ENCODE results near the gene CREB5.
"Not testable (repeated sequence)": the region's sequence is repeated elsewhere in the genome, so short reads cannot be mapped to it uniquely, and the experiment has no call there.

CREB5 gene

GRCh38 chr7:28549998-28550397 lies 137.7 kb downstream of the CREB5 start:
- Histone ChIP-seq H3K4me1 (ENCODE audit: control insufficient read depth, insufficient read depth, low read length) (no peaks in the 10 kb centered on the region), H3K4me3 (ENCODE audit: low read depth, low read length) (no peak overlapping the region), H3K9ac (ENCODE audit: low read length) (no peak overlapping the region), H3K36me3 (ENCODE audit: control insufficient read depth, insufficient read depth, low read length) (no peaks in the 10 kb centered on the region), H3K27ac (ENCODE audit: low read depth, low read length) (no peak overlapping the region), H3K27me3 (ENCODE audit: control insufficient read depth, insufficient read depth, low read length) (no peaks in the 10 kb centered on the region), H3K9me3 (ENCODE audit: control insufficient read depth, insufficient read depth, low read depth, low read length) (peaks cover 11% of the 10 kb centered on the region)

GRCh38 chr7:28550580-28551186 lies 138.4 kb downstream of the CREB5 start:
- H3K4me3 ChIP-seq (ENCODE audit: low read depth, low read length): no peak overlapping the region
- no peaks in the 10 kb centered on the region for H3K36me3 ChIP-seq (ENCODE audit: control insufficient read depth, insufficient read depth, low read length)
- H3K4me1 ChIP-seq (ENCODE audit: control insufficient read depth, insufficient read depth, low read length): 0 out of 2 replicates have a peak, but pooled peaks cover 1% of the 10 kb centered on the region
- no peak overlapping the region for H3K27ac ChIP-seq (ENCODE audit: low read depth, low read length)
- H3K27me3 ChIP-seq (ENCODE audit: control insufficient read depth, insufficient read depth, low read length): no peaks in the 10 kb centered on the region
- H3K9ac ChIP-seq (ENCODE audit: low read length): no peak overlapping the region
- H3K9me3 ChIP-seq (ENCODE audit: control insufficient read depth, insufficient read depth, low read depth, low read length): peaks cover 11% of the 10 kb centered on the region

- H3K9ac ChIP-seq (ENCODE audit: low read length): no peak overlapping the region
- 0 out of 2 replicates have a peak, but pooled peaks cover 7% of the 10 kb centered on the region for H3K4me1 ChIP-seq (ENCODE audit: control insufficient read depth, insufficient read depth, low read length)
- no peaks in the 10 kb centered on the region for H3K36me3 ChIP-seq (ENCODE audit: control insufficient read depth, insufficient read depth, low read length)
- no peak overlapping the region for H3K27ac ChIP-seq (ENCODE audit: low read depth, low read length)
- peaks cover 7% of the 10 kb centered on the region for H3K9me3 ChIP-seq (ENCODE audit: control insufficient read depth, insufficient read depth, low read depth, low read length)
- H3K27me3 ChIP-seq (ENCODE audit: control insufficient read depth, insufficient read depth, low read length): no peaks in the 10 kb centered on the region
- no peak overlapping the region for H3K4me3 ChIP-seq (ENCODE audit: low read depth, low read length)
Measured at GRCh38 chr7:28551331-28551730, 139.0 kb downstream of the CREB5 start.

- not testable (repeated sequence) for H3K4me3 ChIP-seq (ENCODE audit: low read depth, low read length); H3K4me1 ChIP-seq (ENCODE audit: control insufficient read depth, insufficient read depth, low read length); H3K27ac ChIP-seq (ENCODE audit: low read depth, low read length); H3K27me3 ChIP-seq (ENCODE audit: control insufficient read depth, insufficient read depth, low read length); H3K9ac ChIP-seq (ENCODE audit: low read length); H3K36me3 ChIP-seq (ENCODE audit: control insufficient read depth, insufficient read depth, low read length); H3K9me3 ChIP-seq (ENCODE audit: control insufficient read depth, insufficient read depth, low read depth, low read length)
Measured at GRCh38 chr7:28551766-28552165, 139.4 kb downstream of the CREB5 start.

- Histone ChIP-seq H3K4me3 (ENCODE audit: low read depth, low read length) (no peak overlapping the region), H3K9me3 (ENCODE audit: control insufficient read depth, insufficient read depth, low read depth, low read length) (no peaks in the 10 kb centered on the region), H3K4me1 (ENCODE audit: control insufficient read depth, insufficient read depth, low read length) (peaks cover 14% of the 10 kb centered on the region), H3K27me3 (ENCODE audit: control insufficient read depth, insufficient read depth, low read length) (no peaks in the 10 kb centered on the region), H3K27ac (ENCODE audit: low read depth, low read length) (no peak overlapping the region), H3K36me3 (ENCODE audit: control insufficient read depth, insufficient read depth, low read length) (no peaks in the 10 kb centered on the region), H3K9ac (ENCODE audit: low read length) (no peak overlapping the region)
Measured at GRCh38 chr7:28554802-28555471, 142.6 kb downstream of the CREB5 start.

- no peaks in the 10 kb centered on the region for H3K27me3 ChIP-seq (ENCODE audit: control insufficient read depth, insufficient read depth, low read length)
- no peak overlapping the region for H3K4me3 ChIP-seq (ENCODE audit: low read depth, low read length)
- no peaks in the 10 kb centered on the region for H3K36me3 ChIP-seq (ENCODE audit: control insufficient read depth, insufficient read depth, low read length)
- no peaks in the 10 kb centered on the region for H3K9me3 ChIP-seq (ENCODE audit: control insufficient read depth, insufficient read depth, low read depth, low read length)
- no peak overlapping the region for H3K27ac ChIP-seq (ENCODE audit: low read depth, low read length)
- no peak overlapping the region for H3K9ac ChIP-seq (ENCODE audit: low read length)
- H3K4me1 ChIP-seq (ENCODE audit: control insufficient read depth, insufficient read depth, low read length): peaks cover 14% of the 10 kb centered on the region
Measured at GRCh38 chr7:28556025-28556424, 143.7 kb downstream of the CREB5 start.

- no peak overlapping the region for H3K4me3 ChIP-seq (ENCODE audit: low read depth, low read length)
- H3K4me1 ChIP-seq (ENCODE audit: control insufficient read depth, insufficient read depth, low read length): peaks cover 14% of the 10 kb centered on the region
- H3K27ac ChIP-seq (ENCODE audit: low read depth, low read length): no peak overlapping the region
- no peak overlapping the region for H3K9ac ChIP-seq (ENCODE audit: low read length)
- H3K9me3 ChIP-seq (ENCODE audit: control insufficient read depth, insufficient read depth, low read depth, low read length): no peaks in the 10 kb centered on the region
- H3K36me3 ChIP-seq (ENCODE audit: control insufficient read depth, insufficient read depth, low read length): no peaks in the 10 kb centered on the region
- H3K27me3 ChIP-seq (ENCODE audit: control insufficient read depth, insufficient read depth, low read length): no peaks in the 10 kb centered on the region
Measured at GRCh38 chr7:28556671-28557070, 144.4 kb downstream of the CREB5 start.

- H3K9ac ChIP-seq (ENCODE audit: low read length): no peak overlapping the region
- no peaks in the 10 kb centered on the region for H3K36me3 ChIP-seq (ENCODE audit: control insufficient read depth, insufficient read depth, low read length)
- no peak overlapping the region for H3K4me3 ChIP-seq (ENCODE audit: low read depth, low read length)
- peaks cover 14% of the 10 kb centered on the region for H3K4me1 ChIP-seq (ENCODE audit: control insufficient read depth, insufficient read depth, low read length)
- H3K27ac ChIP-seq (ENCODE audit: low read depth, low read length): no peak overlapping the region
- H3K9me3 ChIP-seq (ENCODE audit: control insufficient read depth, insufficient read depth, low read depth, low read length): no peaks in the 10 kb centered on the region
- H3K27me3 ChIP-seq (ENCODE audit: control insufficient read depth, insufficient read depth, low read length): no peaks in the 10 kb centered on the region
Measured at GRCh38 chr7:28558236-28558635, 145.9 kb downstream of the CREB5 start.

- H3K27me3 ChIP-seq (ENCODE audit: control insufficient read depth, insufficient read depth, low read length): no peaks in the 10 kb centered on the region
- no peaks in the 10 kb centered on the region for H3K36me3 ChIP-seq (ENCODE audit: control insufficient read depth, insufficient read depth, low read length)
- no peak overlapping the region for H3K4me3 ChIP-seq (ENCODE audit: low read depth, low read length)
- no peak overlapping the region for H3K9ac ChIP-seq (ENCODE audit: low read length)
- no peaks in the 10 kb centered on the region for H3K9me3 ChIP-seq (ENCODE audit: control insufficient read depth, insufficient read depth, low read depth, low read length)
- H3K27ac ChIP-seq (ENCODE audit: low read depth, low read length): no peak overlapping the region
- peaks cover 12% of the 10 kb centered on the region for H3K4me1 ChIP-seq (ENCODE audit: control insufficient read depth, insufficient read depth, low read length)
Measured at GRCh38 chr7:28560767-28561166, 148.4 kb downstream of the CREB5 start.

GRCh38 chr7:28564033-28564432 lies 151.7 kb downstream of the CREB5 start:
- no peak overlapping the region for H3K9ac ChIP-seq (ENCODE audit: low read length)
- no peaks in the 10 kb centered on the region for H3K36me3 ChIP-seq (ENCODE audit: control insufficient read depth, insufficient read depth, low read length)
- no peaks in the 10 kb centered on the region for H3K9me3 ChIP-seq (ENCODE audit: control insufficient read depth, insufficient read depth, low read depth, low read length)
- no peak overlapping the region for H3K27ac ChIP-seq (ENCODE audit: low read depth, low read length)
- no peaks in the 10 kb centered on the region for H3K27me3 ChIP-seq (ENCODE audit: control insufficient read depth, insufficient read depth, low read length)
- no peak overlapping the region for H3K4me3 ChIP-seq (ENCODE audit: low read depth, low read length)
- no peaks in the 10 kb centered on the region for H3K4me1 ChIP-seq (ENCODE audit: control insufficient read depth, insufficient read depth, low read length)

GRCh38 chr7:28564755-28565374 lies 152.5 kb downstream of the CREB5 start:
- H3K4me1 ChIP-seq (ENCODE audit: control insufficient read depth, insufficient read depth, low read length): no peaks in the 10 kb centered on the region
- H3K27ac ChIP-seq (ENCODE audit: low read depth, low read length): no peak overlapping the region
- H3K4me3 ChIP-seq (ENCODE audit: low read depth, low read length): no peak overlapping the region
- H3K36me3 ChIP-seq (ENCODE audit: control insufficient read depth, insufficient read depth, low read length): no peaks in the 10 kb centered on the region
- no peak overlapping the region for H3K9ac ChIP-seq (ENCODE audit: low read length)
- H3K27me3 ChIP-seq (ENCODE audit: control insufficient read depth, insufficient read depth, low read length): no peaks in the 10 kb centered on the region
- H3K9me3 ChIP-seq (ENCODE audit: control insufficient read depth, insufficient read depth, low read depth, low read length): no peaks in the 10 kb centered on the region

Measured in HUES6 (cell line).